LNCaP clone FGC (cell line): Measurements from ENCODE around the gene OSBPL6.

ENCODE experiments used
- DNase-seq: peaks from one replicate; pipeline ENCODE4 v3.0.0-alpha.2; 2011; ENCODE audit warnings: low read depth
- H3K4me3 ChIP-seq: 2 replicates; pipeline ENCODE4 v1.5.1; 2011; ENCODE audit warnings: mild to moderate bottlenecking, low read depth, low read length, control low read depth
- TF ChIP-seq, protein P1 (sequence below): IDR thresholded peaks from 2 replicates; pipeline ENCODE4 v1.5.1; 2012; ENCODE audit warnings: mild to moderate bottlenecking; ENCODE audit not compliant: control insufficient read depth, insufficient read depth; ENCODE audit errors: extremely low read depth

OSBPL6 gene

DNA sequence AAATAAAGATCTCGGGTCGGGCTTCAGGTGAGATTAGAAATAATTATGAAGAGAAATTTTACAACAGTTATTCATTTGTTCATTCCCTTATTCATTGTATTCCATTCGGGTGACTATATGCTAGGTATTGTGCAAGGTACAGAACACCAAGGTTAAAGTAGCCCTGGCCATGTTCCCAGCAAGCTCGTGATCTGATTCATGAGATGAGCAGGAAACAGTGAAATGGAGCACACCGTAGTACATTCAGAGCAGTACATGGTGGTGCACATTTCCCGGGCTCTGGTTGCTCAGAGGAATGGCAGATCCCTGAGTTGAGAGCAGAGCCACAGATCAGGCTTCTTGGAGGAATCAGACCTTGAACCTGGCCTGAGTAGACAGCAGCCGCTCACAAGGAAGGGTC, 168.9 kb downstream of the OSBPL6 start:
- DNase-seq, result peak; percentile 25
- H3K4me3 ChIP-seq, result no peak overlapping the region
- TF ChIP-seq, protein P1, sequence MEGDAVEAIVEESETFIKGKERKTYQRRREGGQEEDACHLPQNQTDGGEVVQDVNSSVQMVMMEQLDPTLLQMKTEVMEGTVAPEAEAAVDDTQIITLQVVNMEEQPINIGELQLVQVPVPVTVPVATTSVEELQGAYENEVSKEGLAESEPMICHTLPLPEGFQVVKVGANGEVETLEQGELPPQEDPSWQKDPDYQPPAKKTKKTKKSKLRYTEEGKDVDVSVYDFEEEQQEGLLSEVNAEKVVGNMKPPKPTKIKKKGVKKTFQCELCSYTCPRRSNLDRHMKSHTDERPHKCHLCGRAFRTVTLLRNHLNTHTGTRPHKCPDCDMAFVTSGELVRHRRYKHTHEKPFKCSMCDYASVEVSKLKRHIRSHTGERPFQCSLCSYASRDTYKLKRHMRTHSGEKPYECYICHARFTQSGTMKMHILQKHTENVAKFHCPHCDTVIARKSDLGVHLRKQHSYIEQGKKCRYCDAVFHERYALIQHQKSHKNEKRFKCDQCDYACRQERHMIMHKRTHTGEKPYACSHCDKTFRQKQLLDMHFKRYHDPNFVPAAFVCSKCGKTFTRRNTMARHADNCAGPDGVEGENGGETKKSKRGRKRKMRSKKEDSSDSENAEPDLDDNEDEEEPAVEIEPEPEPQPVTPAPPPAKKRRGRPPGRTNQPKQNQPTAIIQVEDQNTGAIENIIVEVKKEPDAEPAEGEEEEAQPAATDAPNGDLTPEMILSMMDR, result no peak

DNA sequence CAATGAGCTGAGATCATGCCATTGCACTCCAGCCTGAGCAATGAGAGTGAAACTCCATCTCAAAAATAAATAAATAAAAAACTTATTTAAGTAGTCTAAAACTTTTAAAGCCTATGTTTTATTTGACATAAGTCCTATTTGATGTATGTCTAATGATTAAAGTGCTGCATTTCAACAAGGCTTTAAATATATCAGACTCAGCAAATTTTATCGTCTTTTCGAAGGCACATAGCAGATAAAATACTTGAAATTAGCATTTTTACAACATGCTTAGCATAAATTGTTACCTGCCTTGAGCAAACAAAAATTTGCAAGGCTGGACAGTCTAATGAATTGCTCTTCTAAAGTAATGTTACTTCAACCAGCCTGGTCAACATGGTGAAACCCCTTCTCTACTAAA, 170.8 kb downstream of the OSBPL6 start:
- no peak overlapping the region for H3K4me3 ChIP-seq
- DNase-seq, result no peak
- TF ChIP-seq, protein P1, result no peak

- H3K4me3 ChIP-seq, result no peak overlapping the region
- TF ChIP-seq, protein P1, result no peak
- no peak for DNase-seq
Measured at GRCh38 chr2:178366412-178366811, 172.1 kb downstream of the OSBPL6 start.

DNA sequence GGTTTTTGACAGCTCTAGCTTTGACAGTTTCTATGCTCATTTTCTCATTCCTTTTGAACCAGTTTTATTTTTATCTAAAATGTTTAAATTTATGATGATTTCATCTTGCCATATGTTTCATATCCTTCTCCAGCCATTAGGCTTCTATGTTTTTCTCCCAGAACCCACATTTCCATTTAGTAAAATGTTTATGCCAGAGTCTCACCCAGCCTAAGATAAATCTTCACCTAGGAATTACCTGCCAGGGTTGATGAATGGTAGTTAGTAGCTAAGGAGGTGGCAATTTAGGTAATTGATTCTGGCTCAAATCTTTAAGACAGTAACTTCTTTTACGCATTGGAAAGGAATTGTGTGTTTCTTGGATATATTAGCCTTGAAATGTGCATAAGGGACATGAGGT, 173.0 kb downstream of the OSBPL6 start:
- no peak for DNase-seq
- TF ChIP-seq, protein P1, result no peak
- no peak overlapping the region for H3K4me3 ChIP-seq

DNA sequence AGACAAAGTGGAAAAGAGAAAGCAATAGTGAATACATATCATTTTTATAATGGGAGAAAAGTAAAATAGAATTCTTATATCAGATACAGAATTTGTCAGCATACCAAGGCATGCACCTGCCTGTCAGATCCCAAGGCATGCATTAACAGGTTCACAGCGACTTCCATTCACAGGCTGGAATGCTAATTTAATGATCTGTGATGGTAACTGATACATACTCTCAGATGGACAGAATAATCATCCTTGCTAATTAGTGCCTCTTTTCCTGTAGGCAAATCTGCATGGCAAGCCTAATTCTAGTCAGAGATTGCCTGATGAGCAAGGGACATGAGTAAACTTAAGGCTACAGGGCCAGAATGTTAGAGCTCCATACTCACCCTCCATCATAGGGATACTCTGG, 180.6 kb downstream of the OSBPL6 start:
- TF ChIP-seq, protein P1, result no peak
- H3K4me3 ChIP-seq, result no peak overlapping the region
- no peak for DNase-seq

- TF ChIP-seq, protein P1, result no peak
- no peak for DNase-seq
- no peak overlapping the region for H3K4me3 ChIP-seq
Measured at GRCh38 chr2:178377046-178377445, 182.7 kb downstream of the OSBPL6 start.

- no peak overlapping the region for H3K4me3 ChIP-seq
- TF ChIP-seq, protein P1, result no peak
- no peak for DNase-seq
Measured at GRCh38 chr2:178379162-178380004, 185.1 kb downstream of the OSBPL6 start.
